Activated T-helper 9 cell treated with anti-CD3 and anti-CD28 coated beads, Interleukin-2, amount 50 U/mL, for 16 hours (primary cell): Measurements from ENCODE around the gene CD160.
"Not testable (repeated sequence)": the region's sequence is repeated elsewhere in the genome, so short reads cannot be mapped to it uniquely, and the experiment has no call there.

Experiments
- DNase-seq: peaks from one replicate; pipeline ENCODE4 v3.0.0-alpha.2; 2020; ENCODE audit warnings: low read depth

The CD160 gene

GRCh38 chr1:145710291-145711027 lies 8.8 kb upstream of the CD160 start:
- no peak for DNase-seq

- DNase-seq: no peak
Measured at GRCh38 chr1:145711213-145711651, 8.1 kb upstream of the CD160 start.

GRCh38 chr1:145714524-145715111 lies 4.7 kb upstream of the CD160 start:
- no peak for DNase-seq

- no peak for DNase-seq
Measured at GRCh38 chr1:145716641-145717345, 2.5 kb upstream of the CD160 start.

GRCh38 chr1:145717833-145718232 lies 1.5 kb upstream of the CD160 start:
- no peak for DNase-seq

- DNase-seq: not testable (repeated sequence)
Measured at GRCh38 chr1:145718465-145718864, 834 bp upstream of the CD160 start.

- no peak for DNase-seq
Measured at GRCh38 chr1:145720556-145720877, 1.2 kb downstream of the CD160 start.

- peak; percentile 54 for DNase-seq
Measured at GRCh38 chr1:145720878-145721671, 1.8 kb downstream of the CD160 start.

- DNase-seq: not testable (repeated sequence)
Measured at GRCh38 chr1:145726193-145726592, 6.9 kb downstream of the CD160 start.

GRCh38 chr1:145729196-145729595 lies 9.9 kb downstream of the CD160 start:
- DNase-seq: no peak

GRCh38 chr1:145729666-145730436 lies 10.6 kb downstream of the CD160 start:
- DNase-seq: no peak

- DNase-seq: no peak
Measured at GRCh38 chr1:145730467-145730866, 11.2 kb downstream of the CD160 start.

- no peak for DNase-seq
Measured at GRCh38 chr1:145730900-145731299, 11.6 kb downstream of the CD160 start.

- no peak for DNase-seq
Measured at GRCh38 chr1:145736191-145736590, 16.9 kb downstream of the CD160 start.

- DNase-seq: no peak
Measured at GRCh38 chr1:145740269-145740668, 21.0 kb downstream of the CD160 start.

GRCh38 chr1:145747398-145748247 lies 28.3 kb downstream of the CD160 start:
- DNase-seq: no peak

- DNase-seq: no peak
Measured at GRCh38 chr1:145750426-145750825, 31.1 kb downstream of the CD160 start.

GRCh38 chr1:145751491-145752037 lies 32.3 kb downstream of the CD160 start:
- no peak for DNase-seq

GRCh38 chr1:145757420-145757819 lies 38.1 kb downstream of the CD160 start:
- DNase-seq: no peak

- no peak for DNase-seq
Measured at GRCh38 chr1:145758116-145758515, 38.8 kb downstream of the CD160 start.
